Activated T-cell treated with anti-CD3 and anti-CD28 coated beads, Interleukin-2, amount 50 U/mL, for 24 hours (primary cell): Measurements from ENCODE around the gene SYT2.

Experiments
- DNase-seq: peaks from one replicate; pipeline ENCODE4 v3.0.0-alpha.2; 2020
- H3K27ac Mint-ChIP-seq: 2 replicates; pipeline ENCODE4 v1.8.0; 2020; ENCODE audit warnings: mild to moderate bottlenecking, mixed read lengths
- H3K27me3 Mint-ChIP-seq: 2 replicates; pipeline ENCODE4 v1.8.0; 2020; ENCODE audit warnings: mixed read lengths
- H3K36me3 Mint-ChIP-seq: 2 replicates; pipeline ENCODE4 v1.8.0; 2020; ENCODE audit warnings: low read depth, mixed read lengths
- H3K4me1 Mint-ChIP-seq: 2 replicates; pipeline ENCODE4 v1.8.0; 2020; ENCODE audit warnings: low read depth, mixed read lengths
- H3K4me3 Mint-ChIP-seq: 2 replicates; pipeline ENCODE4 v1.8.0; 2020; ENCODE audit warnings: mild to moderate bottlenecking, moderate library complexity, mixed read lengths
- H3K9me3 Mint-ChIP-seq: 2 replicates; pipeline ENCODE4 v1.8.0; 2020; ENCODE audit warnings: mixed read lengths

SYT2 gene

DNA sequence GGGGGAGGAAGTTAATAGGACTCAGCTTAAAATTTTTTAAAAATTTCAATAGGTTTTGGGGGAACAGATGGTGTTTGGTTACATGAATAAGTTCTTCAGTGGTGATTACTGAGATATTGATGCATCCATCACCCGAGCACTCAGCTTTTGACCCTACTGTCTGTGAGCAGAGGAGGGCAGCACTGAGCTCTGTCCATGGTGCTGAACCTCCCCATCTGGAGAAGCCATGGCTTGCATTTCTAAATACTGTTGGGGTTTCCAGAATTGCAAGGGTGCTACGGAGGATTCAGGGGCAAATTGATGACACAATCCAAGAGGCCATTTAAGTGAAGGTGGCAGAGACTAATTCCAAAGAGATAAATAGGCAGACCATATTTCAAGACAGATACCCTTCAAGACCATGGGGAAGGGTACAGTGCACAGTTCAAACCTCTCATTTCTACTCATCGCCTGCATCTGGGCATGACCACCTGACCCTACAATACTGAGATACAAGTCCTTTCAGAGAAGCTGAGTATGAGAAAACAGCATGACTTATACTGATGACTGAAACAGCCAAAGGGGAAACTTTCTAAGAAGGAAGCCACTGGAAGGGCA, 17.2 kb downstream of the SYT2 start:
- Mint-ChIP-seq H3K4me3 (no peak overlapping the region), H3K36me3 (no peaks in the 10 kb centered on the region), H3K27me3 (peaks cover 85% of the 10 kb centered on the region), H3K4me1 (no peaks in the 10 kb centered on the region), H3K9me3 (peaks cover 4% of the 10 kb centered on the region), H3K27ac (no peak overlapping the region)
- peak; percentile 64 for DNase-seq

DNA sequence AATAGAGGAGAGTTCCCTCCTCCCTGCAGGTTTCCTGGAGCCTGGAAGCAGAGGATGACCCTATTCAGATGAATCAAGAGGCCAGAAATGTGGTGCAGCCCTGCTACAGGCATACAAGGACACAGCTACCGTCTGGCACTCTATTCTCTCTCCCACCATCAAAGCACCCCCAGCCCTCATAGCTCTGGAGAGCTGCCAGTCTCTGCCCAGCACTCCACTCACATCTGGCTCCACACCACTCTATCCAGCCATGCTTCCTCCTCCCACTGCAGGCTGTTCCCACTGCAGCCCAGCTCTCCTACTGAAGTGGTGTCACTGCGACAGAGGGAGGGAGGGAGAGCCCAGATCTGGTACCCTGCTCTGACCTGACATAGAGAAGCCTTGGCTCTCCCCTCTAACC, 18.4 kb downstream of the SYT2 start:
- Mint-ChIP-seq H3K4me1 (no peaks in the 10 kb centered on the region), H3K27me3 (peaks cover 79% of the 10 kb centered on the region), H3K4me3 (no peak overlapping the region), H3K36me3 (no peaks in the 10 kb centered on the region), H3K27ac (no peak overlapping the region), H3K9me3 (peaks cover 4% of the 10 kb centered on the region)
- DNase-seq: no peak

- Mint-ChIP-seq H3K27me3 (peaks cover 69% of the 10 kb centered on the region), H3K4me1 (no peaks in the 10 kb centered on the region), H3K9me3 (peaks cover 4% of the 10 kb centered on the region), H3K4me3 (no peak overlapping the region), H3K27ac (no peak overlapping the region), H3K36me3 (no peaks in the 10 kb centered on the region)
- DNase-seq: no peak
Observed at GRCh38 chr1:202689493-202690342, 20.5 kb downstream of the SYT2 start.

GRCh38 chr1:202689082-202689481, 21.2 kb downstream of the SYT2 start:
- Mint-ChIP-seq H3K36me3 (no peaks in the 10 kb centered on the region), H3K27me3 (peaks cover 63% of the 10 kb centered on the region), H3K4me1 (no peaks in the 10 kb centered on the region), H3K4me3 (no peak overlapping the region), H3K9me3 (peaks cover 4% of the 10 kb centered on the region), H3K27ac (no peak overlapping the region)
- no peak for DNase-seq

GRCh38 chr1:202688401-202688800, 21.9 kb downstream of the SYT2 start:
- Mint-ChIP-seq H3K9me3 (peaks cover 4% of the 10 kb centered on the region), H3K27me3 (peaks cover 56% of the 10 kb centered on the region), H3K4me3 (no peak overlapping the region), H3K4me1 (no peaks in the 10 kb centered on the region), H3K27ac (no peak overlapping the region), H3K36me3 (no peaks in the 10 kb centered on the region)
- DNase-seq: no peak

- H3K36me3 Mint-ChIP-seq: no peaks in the 10 kb centered on the region
- H3K4me1 Mint-ChIP-seq: no peaks in the 10 kb centered on the region
- DNase-seq: no peak
- no peak overlapping the region for H3K27ac Mint-ChIP-seq
- H3K9me3 Mint-ChIP-seq: no peaks in the 10 kb centered on the region
- no peak overlapping the region for H3K4me3 Mint-ChIP-seq
- H3K27me3 Mint-ChIP-seq: peaks cover 53% of the 10 kb centered on the region
Observed at GRCh38 chr1:202687798-202688197, 22.5 kb downstream of the SYT2 start.

DNA sequence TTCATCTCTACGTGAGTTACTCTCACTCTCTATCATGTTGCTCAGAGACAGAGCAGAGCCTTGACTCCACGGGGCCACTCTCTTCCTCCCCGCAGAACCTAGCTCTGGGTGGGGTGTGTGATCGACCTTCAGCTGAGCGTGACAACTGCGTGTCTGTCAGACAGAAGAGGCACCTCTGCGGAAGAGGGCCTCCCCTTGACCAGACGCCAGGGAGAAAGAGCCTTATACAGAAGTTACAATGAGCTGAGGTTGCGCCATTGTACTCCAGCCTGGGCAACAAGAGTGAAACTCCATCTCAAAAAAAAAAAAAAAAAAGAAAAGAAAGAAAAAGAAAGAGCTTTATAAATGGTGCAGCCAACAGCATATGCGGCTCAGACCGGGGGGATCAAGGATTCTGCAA, 22.9 kb downstream of the SYT2 start:
- DNase-seq: no peak
- Mint-ChIP-seq H3K36me3 (no peaks in the 10 kb centered on the region), H3K27me3 (peaks cover 55% of the 10 kb centered on the region), H3K4me1 (no peaks in the 10 kb centered on the region), H3K9me3 (no peaks in the 10 kb centered on the region), H3K27ac (no peak overlapping the region), H3K4me3 (no peak overlapping the region)

- Mint-ChIP-seq H3K27me3 (peaks cover 59% of the 10 kb centered on the region), H3K9me3 (no peaks in the 10 kb centered on the region), H3K4me1 (no peaks in the 10 kb centered on the region), H3K36me3 (no peaks in the 10 kb centered on the region), H3K27ac (no peak overlapping the region), H3K4me3 (no peak overlapping the region)
- DNase-seq: no peak
Observed at GRCh38 chr1:202685641-202686040, 24.6 kb downstream of the SYT2 start.

DNA sequence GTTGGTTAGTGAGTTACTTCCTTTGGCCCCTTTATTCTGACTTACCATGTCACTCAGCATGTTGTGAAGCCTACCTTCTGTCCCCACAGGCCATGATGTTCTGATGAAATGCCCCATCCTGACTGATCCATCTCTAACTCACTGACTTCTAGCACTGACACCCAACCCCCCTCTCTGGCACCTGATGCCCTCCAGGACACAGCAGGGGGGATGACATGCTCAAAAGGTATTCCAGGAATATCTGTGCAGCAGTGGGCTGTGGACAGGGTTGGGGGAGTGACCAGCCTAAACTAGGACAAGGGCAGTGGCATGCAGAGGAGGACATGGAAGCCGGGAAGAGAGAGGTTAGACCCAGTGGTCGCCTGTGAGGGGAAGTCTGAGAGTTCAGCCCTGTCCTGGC, 25.5 kb downstream of the SYT2 start:
- Mint-ChIP-seq H3K4me3 (no peak overlapping the region), H3K27me3 (peaks cover 57% of the 10 kb centered on the region), H3K9me3 (no peaks in the 10 kb centered on the region), H3K27ac (no peak overlapping the region), H3K4me1 (no peaks in the 10 kb centered on the region), H3K36me3 (no peaks in the 10 kb centered on the region)
- DNase-seq: no peak

GRCh38 chr1:202683029-202683428, 27.2 kb downstream of the SYT2 start:
- Mint-ChIP-seq H3K27me3 (peaks cover 55% of the 10 kb centered on the region), H3K9me3 (peaks cover 7% of the 10 kb centered on the region), H3K4me1 (no peaks in the 10 kb centered on the region), H3K27ac (no peak overlapping the region), H3K4me3 (no peak overlapping the region), H3K36me3 (no peaks in the 10 kb centered on the region)
- no peak for DNase-seq

- Mint-ChIP-seq H3K27ac (no peak overlapping the region), H3K9me3 (peaks cover 11% of the 10 kb centered on the region), H3K4me3 (no peak overlapping the region), H3K27me3 (peaks cover 54% of the 10 kb centered on the region), H3K36me3 (no peaks in the 10 kb centered on the region), H3K4me1 (no peaks in the 10 kb centered on the region)
- no peak for DNase-seq
Observed at GRCh38 chr1:202682477-202682876, 27.8 kb downstream of the SYT2 start.

DNA sequence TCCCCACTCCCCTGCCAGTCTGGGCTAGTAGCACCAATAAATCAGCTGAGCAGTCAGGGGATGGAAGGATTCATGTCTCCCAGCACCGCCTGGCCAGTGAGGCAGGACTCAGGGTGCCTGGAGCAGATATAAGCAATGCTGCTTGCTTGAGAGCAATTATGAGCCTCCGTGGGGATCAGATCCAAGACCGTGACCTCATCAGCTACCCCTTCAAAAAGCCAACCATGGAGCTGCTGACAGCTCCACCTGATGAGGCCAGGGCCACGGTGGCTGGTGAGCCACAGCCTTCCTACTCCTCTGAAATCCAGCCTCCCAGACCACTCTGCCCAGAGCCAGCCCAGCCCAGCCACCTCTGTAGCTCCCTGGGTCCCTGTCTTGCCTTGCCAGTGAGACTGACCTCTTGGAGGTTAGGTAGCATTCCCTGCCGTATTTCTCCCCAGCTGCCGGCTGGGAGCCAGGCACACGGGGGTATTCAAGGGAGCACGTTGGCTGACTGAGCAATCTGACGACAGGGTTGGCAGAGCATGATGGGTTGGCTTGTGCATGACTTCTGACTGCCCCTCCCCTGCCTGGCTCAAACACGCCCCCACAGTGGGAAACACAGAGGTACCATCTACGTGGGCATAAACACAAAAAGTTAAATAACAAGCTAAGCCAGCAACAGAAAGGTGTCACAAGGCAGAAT, 28.4 kb downstream of the SYT2 start:
- Mint-ChIP-seq H3K27me3 (peaks cover 51% of the 10 kb centered on the region), H3K9me3 (peaks cover 17% of the 10 kb centered on the region), H3K4me3 (no peak overlapping the region), H3K27ac (no peak overlapping the region), H3K4me1 (no peaks in the 10 kb centered on the region), H3K36me3 (no peaks in the 10 kb centered on the region)
- no peak for DNase-seq

DNA sequence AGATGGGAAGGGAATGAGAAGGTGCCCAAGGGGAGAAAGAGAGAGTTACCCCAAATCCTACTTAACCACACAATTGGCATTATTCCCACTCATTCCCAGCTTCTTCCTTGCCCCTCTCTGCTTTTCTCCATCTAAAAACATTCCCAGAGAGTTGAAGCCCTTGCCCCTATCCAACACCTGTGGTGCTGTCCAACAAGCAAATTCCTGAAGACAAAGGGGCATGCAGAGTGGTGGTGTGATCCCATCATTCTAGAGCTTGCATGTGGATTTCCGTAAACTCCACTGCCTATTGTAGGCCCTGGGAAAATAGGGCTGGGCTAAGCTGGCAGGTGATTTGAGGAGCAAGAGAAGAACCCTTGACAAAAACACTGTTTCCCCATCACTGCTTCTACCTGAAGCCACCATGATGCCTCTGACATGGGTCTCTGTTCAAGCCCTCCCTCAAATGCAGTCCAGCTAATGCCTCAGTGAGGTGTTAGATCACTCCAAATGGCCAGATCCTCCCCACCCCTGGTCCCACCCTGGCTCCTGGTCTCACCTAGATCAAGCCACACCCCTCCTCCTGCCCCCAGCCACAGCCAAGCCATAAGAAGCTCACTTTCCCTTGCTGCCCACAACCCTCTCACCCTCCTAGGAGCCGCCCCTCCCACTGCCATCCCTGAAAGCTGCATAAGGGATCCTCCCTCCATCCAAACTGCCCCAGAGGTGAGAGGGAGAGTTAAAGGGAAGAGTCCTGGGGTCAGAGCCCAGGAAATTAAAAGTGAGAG, 29.5 kb downstream of the SYT2 start:
- H3K4me3 Mint-ChIP-seq: no peak overlapping the region
- peaks cover 41% of the 10 kb centered on the region for H3K27me3 Mint-ChIP-seq
- H3K9me3 Mint-ChIP-seq: peaks cover 17% of the 10 kb centered on the region
- no peaks in the 10 kb centered on the region for H3K4me1 Mint-ChIP-seq
- H3K36me3 Mint-ChIP-seq: no peaks in the 10 kb centered on the region
- no peak overlapping the region for H3K27ac Mint-ChIP-seq
- no peak for DNase-seq

DNA sequence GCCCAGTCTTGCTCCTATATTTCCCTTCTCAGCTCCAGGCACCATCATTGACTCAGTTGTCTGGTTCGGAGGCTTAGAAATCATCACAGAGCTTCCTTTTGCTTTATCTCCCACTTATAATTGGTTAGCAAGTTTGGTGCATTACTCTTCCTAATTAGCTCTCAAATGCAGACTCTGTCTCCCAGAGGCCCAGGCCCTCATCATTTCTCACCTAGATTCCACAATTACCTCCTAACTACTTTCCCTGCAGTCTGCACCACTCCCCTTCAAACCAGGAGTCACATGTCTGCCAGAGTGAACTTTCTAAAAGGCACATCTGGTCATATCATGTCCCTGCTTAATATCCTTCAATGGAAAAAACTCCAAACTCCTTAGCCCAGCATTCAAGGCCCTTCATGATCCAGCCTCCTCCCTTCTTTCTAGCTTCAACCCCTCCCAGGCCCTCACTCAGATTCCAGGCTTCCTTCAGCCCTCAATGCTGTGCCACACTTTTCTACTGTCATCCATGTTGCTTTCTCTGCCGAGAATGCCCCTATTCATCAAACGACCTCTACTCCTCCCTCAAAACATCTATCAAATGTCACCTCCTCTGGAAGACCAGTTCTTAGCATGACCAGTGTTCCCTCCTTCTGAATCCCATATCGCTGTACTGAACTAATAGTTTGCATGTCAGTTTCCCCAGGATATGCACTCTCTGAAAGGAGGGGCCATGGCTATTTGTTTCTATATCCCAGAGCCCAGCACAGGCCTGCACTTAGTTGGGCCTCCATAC, 30.7 kb downstream of the SYT2 start:
- Mint-ChIP-seq H3K27ac (no peak overlapping the region), H3K36me3 (no peaks in the 10 kb centered on the region), H3K4me3 (no peak overlapping the region), H3K9me3 (peaks cover 17% of the 10 kb centered on the region), H3K4me1 (no peaks in the 10 kb centered on the region), H3K27me3 (peaks cover 41% of the 10 kb centered on the region)
- DNase-seq: no peak
